D721Med (cell line): ENCODE results near the gene TBC1D7.

Experiments used
- DNase-seq: peaks from one replicate; pipeline ENCODE4 v3.0.0; 2011; ENCODE audit warnings: low spot score; ENCODE audit not compliant: insufficient read length
- FAIRE-seq: peaks from 2 replicates; lab custom pipeline; 2011; peaks lifted over from hg19 to GRCh38; lab: Jason Lieb, UNC
- CTCF ChIP-seq: IDR thresholded peaks from 2 replicates; pipeline ENCODE4 v1.5.1; 2012; ENCODE audit warnings: mild to moderate bottlenecking, control low read depth; ENCODE audit not compliant: insufficient read depth; ENCODE audit errors: missing control alignments

The TBC1D7 gene

GRCh38 chr6:13286181-13286580 is 42.2 kb downstream of the TBC1D7 start:
- DNase-seq (no peak), FAIRE-seq (no peak)

GRCh38 chr6:13285705-13286104 is 42.6 kb downstream of the TBC1D7 start:
- DNase-seq (no peak), FAIRE-seq (no peak)
- TF ChIP-seq CTCF = no peak

More at GRCh38 chr6:13286181-13286580, 42.2 kb downstream of the TBC1D7 start:
- TF ChIP-seq CTCF = no peak

- DNase-seq (no peak), FAIRE-seq (no peak)
- no peak for TF ChIP-seq CTCF
Observed at GRCh38 chr6:13284646-13285045, 43.7 kb downstream of the TBC1D7 start.

- DNase-seq (no peak), FAIRE-seq (no peak)
- TF ChIP-seq CTCF = no peak
Observed at GRCh38 chr6:13283331-13283730, 45.0 kb downstream of the TBC1D7 start.

GRCh38 chr6:13282393-13283069 is 45.8 kb downstream of the TBC1D7 start:
- DNase-seq = no peak
- TF ChIP-seq CTCF = no peak
- FAIRE-seq = no peak

GRCh38 chr6:13281686-13282085 is 46.7 kb downstream of the TBC1D7 start:
- FAIRE-seq (no peak), DNase-seq (no peak)
- no peak for TF ChIP-seq CTCF

GRCh38 chr6:13280254-13280653 is 48.1 kb downstream of the TBC1D7 start:
- TF ChIP-seq CTCF = no peak
- DNase-seq = no peak
- FAIRE-seq = no peak
